HUES6 (cell line): ENCODE results near the gene MPV17L2.

Source experiments
- H3K27ac ChIP-seq: 2 replicates; pipeline ENCODE4 v1.7.0; 2013; ENCODE audit warnings: low read depth, mild to moderate bottlenecking, low read length, inconsistent platforms
- H3K27me3 ChIP-seq: 2 replicates; pipeline ENCODE4 v1.6.1; 2013; ENCODE audit warnings: low read length; ENCODE audit not compliant: control insufficient read depth, insufficient read depth
- H3K36me3 ChIP-seq: 2 replicates; pipeline ENCODE4 v1.6.1; 2013; ENCODE audit warnings: low read length; ENCODE audit not compliant: control insufficient read depth, insufficient read depth
- H3K4me1 ChIP-seq: 2 replicates; pipeline ENCODE4 v1.6.1; 2013; ENCODE audit warnings: low read length; ENCODE audit not compliant: control insufficient read depth, insufficient read depth
- H3K4me3 ChIP-seq: 2 replicates; pipeline ENCODE4 v1.5.1; 2013; ENCODE audit warnings: low read depth, low read length
- H3K9ac ChIP-seq: one replicate; pipeline ENCODE4 v1.6.1; 2013; ENCODE audit warnings: mild to moderate bottlenecking, low read length
- H3K9me3 ChIP-seq: 2 replicates; pipeline ENCODE4 v1.6.1; 2013; ENCODE audit warnings: low read depth, low read length; ENCODE audit not compliant: control insufficient read depth, insufficient read depth

MPV17L2 gene

GRCh38 chr19:18229915-18230314 is 36.9 kb downstream of the MPV17L2 start:
- H3K9ac ChIP-seq = no peak overlapping the region
- H3K36me3 ChIP-seq = no peaks in the 10 kb centered on the region
- H3K9me3 ChIP-seq = no peaks in the 10 kb centered on the region
- H3K27ac ChIP-seq = no peak overlapping the region
- no peak overlapping the region for H3K4me3 ChIP-seq
- peaks cover 30% of the 10 kb centered on the region for H3K4me1 ChIP-seq
- H3K27me3 ChIP-seq = peaks cover 25% of the 10 kb centered on the region

- Histone ChIP-seq H3K9me3 (no peaks in the 10 kb centered on the region), H3K27me3 (peaks cover 13% of the 10 kb centered on the region), H3K27ac (no peak overlapping the region), H3K36me3 (no peaks in the 10 kb centered on the region), H3K4me3 (no peak overlapping the region; the same call in 1 of the 2 replicates), H3K9ac (no peak overlapping the region), H3K4me1 (peaks cover 19% of the 10 kb centered on the region)
Measured at GRCh38 chr19:18230941-18231734, 38.1 kb downstream of the MPV17L2 start.

- Histone ChIP-seq H3K27me3 (peaks cover 13% of the 10 kb centered on the region), H3K4me3 (no peak overlapping the region; the same call in 1 of the 2 replicates), H3K27ac (no peak overlapping the region), H3K9me3 (no peaks in the 10 kb centered on the region), H3K4me1 (peaks cover 19% of the 10 kb centered on the region), H3K9ac (no peak overlapping the region), H3K36me3 (no peaks in the 10 kb centered on the region)
Measured at GRCh38 chr19:18231775-18232174, 38.8 kb downstream of the MPV17L2 start.

- peak overlapping the region; percentile 62 for H3K4me3 ChIP-seq
- peaks cover 19% of the 10 kb centered on the region for H3K4me1 ChIP-seq
- no peaks in the 10 kb centered on the region for H3K36me3 ChIP-seq
- no peak overlapping the region for H3K27ac ChIP-seq
- H3K27me3 ChIP-seq = peaks cover 5% of the 10 kb centered on the region; the same call in 1 of the 2 replicates
- H3K9ac ChIP-seq = peak overlapping the region; percentile 13
- H3K9me3 ChIP-seq = no peaks in the 10 kb centered on the region
Measured at GRCh38 chr19:18232540-18233223, 39.7 kb downstream of the MPV17L2 start.

- Histone ChIP-seq H3K4me3 (peak overlapping the region; percentile 62), H3K9me3 (no peaks in the 10 kb centered on the region), H3K9ac (no peak overlapping the region)
Measured at GRCh38 chr19:18233224-18233825, 40.3 kb downstream of the MPV17L2 start.

GRCh38 chr19:18234194-18234593 is 41.2 kb downstream of the MPV17L2 start:
- no peak overlapping the region for H3K4me3 ChIP-seq
- no peak overlapping the region for H3K9ac ChIP-seq
- H3K36me3 ChIP-seq = no peaks in the 10 kb centered on the region
- H3K4me1 ChIP-seq = peaks cover 19% of the 10 kb centered on the region
- H3K27me3 ChIP-seq = peaks cover 5% of the 10 kb centered on the region; the same call in 1 of the 2 replicates
- no peaks in the 10 kb centered on the region for H3K9me3 ChIP-seq
- H3K27ac ChIP-seq = no peak overlapping the region

More at GRCh38 chr19:18233224-18233825, 40.3 kb downstream of the MPV17L2 start:
- H3K36me3 ChIP-seq = no peaks in the 10 kb centered on the region
- no peak overlapping the region for H3K27ac ChIP-seq
- H3K4me1 ChIP-seq = peaks cover 19% of the 10 kb centered on the region
- H3K27me3 ChIP-seq = peaks cover 5% of the 10 kb centered on the region; the same call in 1 of the 2 replicates

GRCh38 chr19:18239303-18239702 is 46.3 kb downstream of the MPV17L2 start:
- H3K4me3 ChIP-seq = no peak overlapping the region
- H3K36me3 ChIP-seq = no peaks in the 10 kb centered on the region
- peaks cover 5% of the 10 kb centered on the region; the same call in 1 of the 2 replicates for H3K27me3 ChIP-seq
- no peaks in the 10 kb centered on the region for H3K9me3 ChIP-seq
- H3K9ac ChIP-seq = no peak overlapping the region
- H3K4me1 ChIP-seq = no peaks in the 10 kb centered on the region
- no peak overlapping the region for H3K27ac ChIP-seq

GRCh38 chr19:18245297-18245696 is 52.3 kb downstream of the MPV17L2 start:
- no peaks in the 10 kb centered on the region for H3K27me3 ChIP-seq
- H3K9ac ChIP-seq = no peak overlapping the region
- no peak overlapping the region for H3K4me3 ChIP-seq
- peaks cover 7% of the 10 kb centered on the region; the same call in 1 of the 2 replicates for H3K4me1 ChIP-seq
- peaks cover 2% of the 10 kb centered on the region; the same call in 1 of the 2 replicates for H3K9me3 ChIP-seq
- H3K27ac ChIP-seq = no peak overlapping the region
- H3K36me3 ChIP-seq = no peaks in the 10 kb centered on the region
